ENCODE data around the gene KLHL10.

DNA sequence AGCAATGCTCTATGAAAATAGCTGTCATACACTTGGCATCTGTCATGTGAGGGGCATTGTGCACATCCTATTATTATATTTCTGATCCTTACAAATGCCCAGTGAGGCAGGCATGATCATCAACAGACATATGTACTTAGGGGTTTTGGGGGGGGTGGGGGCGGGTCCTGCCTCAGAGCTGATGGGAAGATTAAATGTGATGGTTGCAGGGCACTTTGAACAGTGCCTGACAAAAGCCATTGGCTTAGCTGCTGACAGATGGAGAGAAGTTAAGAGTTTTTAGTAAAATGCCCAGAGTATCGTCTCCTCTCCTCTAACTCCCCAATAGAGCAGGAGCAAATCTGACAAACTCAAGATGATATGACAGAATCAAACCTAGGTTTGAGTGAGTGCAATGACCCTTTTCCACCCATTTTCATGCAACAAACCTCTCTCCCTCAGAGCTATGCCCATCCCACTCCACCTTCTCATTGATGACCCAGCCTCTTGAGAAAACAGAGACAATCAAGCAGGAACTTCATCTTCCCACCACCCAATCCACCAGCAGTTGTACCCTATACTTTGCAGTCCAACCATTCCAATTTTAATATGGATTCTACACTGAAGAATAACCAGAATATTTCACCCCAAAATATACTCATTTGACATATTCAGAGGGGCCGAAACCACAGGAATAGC, 22.8 kb downstream of the KLHL10 start:
- TF ChIP-seq, protein P1, sequence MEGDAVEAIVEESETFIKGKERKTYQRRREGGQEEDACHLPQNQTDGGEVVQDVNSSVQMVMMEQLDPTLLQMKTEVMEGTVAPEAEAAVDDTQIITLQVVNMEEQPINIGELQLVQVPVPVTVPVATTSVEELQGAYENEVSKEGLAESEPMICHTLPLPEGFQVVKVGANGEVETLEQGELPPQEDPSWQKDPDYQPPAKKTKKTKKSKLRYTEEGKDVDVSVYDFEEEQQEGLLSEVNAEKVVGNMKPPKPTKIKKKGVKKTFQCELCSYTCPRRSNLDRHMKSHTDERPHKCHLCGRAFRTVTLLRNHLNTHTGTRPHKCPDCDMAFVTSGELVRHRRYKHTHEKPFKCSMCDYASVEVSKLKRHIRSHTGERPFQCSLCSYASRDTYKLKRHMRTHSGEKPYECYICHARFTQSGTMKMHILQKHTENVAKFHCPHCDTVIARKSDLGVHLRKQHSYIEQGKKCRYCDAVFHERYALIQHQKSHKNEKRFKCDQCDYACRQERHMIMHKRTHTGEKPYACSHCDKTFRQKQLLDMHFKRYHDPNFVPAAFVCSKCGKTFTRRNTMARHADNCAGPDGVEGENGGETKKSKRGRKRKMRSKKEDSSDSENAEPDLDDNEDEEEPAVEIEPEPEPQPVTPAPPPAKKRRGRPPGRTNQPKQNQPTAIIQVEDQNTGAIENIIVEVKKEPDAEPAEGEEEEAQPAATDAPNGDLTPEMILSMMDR (conservative IDR thresholded peaks at IDR 0.05; ENCODE audit: low read depth, low read length), result no peak
- TF ChIP-seq CEBPB (IDR thresholded peaks at IDR 0.05; ENCODE audit: low read depth, low read length) (no peak), BHLHE40 (IDR thresholded peaks at IDR 0.05; ENCODE audit: low read depth, low read length) (no peak), POLR2A (IDR thresholded peaks at IDR 0.05; ENCODE audit: low read depth, low read length) (no peak), CHD1 (IDR thresholded peaks at IDR 0.05; ENCODE audit: low read depth, low read length) (no peak), SMC3 (IDR thresholded peaks at IDR 0.05; ENCODE audit: low read depth, low read length) (no peak), MAZ (IDR thresholded peaks at IDR 0.05; ENCODE audit: borderline replicate concordance, low read depth, low read length) (no peak), RFX5 (IDR thresholded peaks at IDR 0.05; ENCODE audit: low read depth, low read length) (no peak)
- TF ChIP-seq, protein P2, sequence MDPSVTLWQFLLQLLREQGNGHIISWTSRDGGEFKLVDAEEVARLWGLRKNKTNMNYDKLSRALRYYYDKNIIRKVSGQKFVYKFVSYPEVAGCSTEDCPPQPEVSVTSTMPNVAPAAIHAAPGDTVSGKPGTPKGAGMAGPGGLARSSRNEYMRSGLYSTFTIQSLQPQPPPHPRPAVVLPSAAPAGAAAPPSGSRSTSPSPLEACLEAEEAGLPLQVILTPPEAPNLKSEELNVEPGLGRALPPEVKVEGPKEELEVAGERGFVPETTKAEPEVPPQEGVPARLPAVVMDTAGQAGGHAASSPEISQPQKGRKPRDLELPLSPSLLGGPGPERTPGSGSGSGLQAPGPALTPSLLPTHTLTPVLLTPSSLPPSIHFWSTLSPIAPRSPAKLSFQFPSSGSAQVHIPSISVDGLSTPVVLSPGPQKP (IDR thresholded peaks at IDR 0.05; ENCODE audit: borderline replicate concordance, low read depth, low read length), result no peak

Data from IMR-90 (cell line).